Measurements from ENCODE around the gene LATS1.
"Not testable (repeated sequence)": the region's sequence is repeated elsewhere in the genome, so short reads cannot be mapped to it uniquely, and the experiment has no call there.

The LATS1 gene

DNA sequence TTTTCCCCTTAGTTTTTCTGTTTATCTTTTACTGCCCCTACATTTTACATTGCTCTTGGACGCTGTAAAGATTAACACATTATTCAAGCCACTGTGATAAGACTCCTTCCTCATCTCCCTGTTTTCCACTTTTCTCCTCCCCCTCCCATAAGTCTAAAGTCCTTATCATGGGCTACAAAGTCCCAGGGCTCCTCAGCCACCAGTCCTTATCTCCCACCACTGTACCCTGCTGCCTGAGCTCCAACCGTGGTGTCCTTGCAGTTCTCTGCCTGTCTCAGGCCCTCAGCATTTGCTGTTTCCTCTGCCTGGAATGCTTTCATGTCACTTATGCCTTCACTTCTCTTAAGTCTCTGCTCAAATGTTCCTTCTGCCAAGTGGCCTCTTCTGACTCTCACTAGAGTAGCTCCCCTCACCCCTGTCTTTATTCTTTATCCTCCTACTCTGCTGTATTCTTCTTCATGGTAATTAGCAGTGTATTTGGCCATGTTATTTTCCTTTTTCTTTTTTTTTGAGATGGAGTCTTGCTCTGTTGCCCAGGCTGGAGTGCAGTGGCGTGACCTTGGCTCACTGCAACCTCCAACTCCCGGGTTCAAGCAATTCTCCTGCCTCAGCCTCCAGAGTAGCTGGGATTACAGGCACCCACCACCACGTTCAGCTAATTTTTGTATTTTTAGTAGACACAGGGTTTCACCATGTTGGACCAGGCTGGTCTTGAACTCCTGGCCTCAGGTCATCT is 10.8 kb upstream of the LATS1 start:
- no peak for DNase-seq (ENCODE audit: low read depth in 2 of 2, low spot score in 1 of 2)

DNA sequence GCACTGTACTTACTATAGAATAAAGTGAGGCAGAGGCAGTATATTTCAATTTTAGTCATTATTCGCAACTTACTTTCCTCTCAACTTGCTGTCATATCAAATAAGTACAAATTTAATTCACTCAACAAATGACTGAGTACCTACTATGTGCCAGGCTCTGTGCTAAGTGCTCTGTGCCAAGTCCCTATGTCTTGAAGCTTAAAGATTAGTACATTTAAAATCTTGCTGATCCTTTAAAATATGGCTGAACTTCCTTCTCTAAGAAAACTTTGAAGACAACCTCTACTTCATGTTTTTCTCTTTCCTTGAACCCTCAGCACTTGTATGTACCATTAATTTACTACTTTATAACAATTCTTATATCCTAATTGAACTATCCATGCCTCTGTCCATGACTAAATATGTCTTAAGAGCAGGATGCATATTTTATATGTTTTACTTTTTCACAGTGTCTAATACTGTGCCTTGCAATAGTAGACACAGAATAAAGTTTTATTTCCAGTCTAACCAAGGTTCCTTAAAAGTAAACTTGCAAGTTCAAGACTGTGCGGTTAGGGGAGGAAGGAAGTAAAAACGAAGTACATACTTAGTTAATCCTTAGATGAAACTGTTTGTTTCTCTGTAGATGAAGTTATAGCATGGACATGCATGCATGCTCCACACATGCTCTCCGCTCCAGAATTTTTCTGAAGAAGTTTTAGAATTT is 10.0 kb upstream of the LATS1 start:
- DNase-seq (ENCODE audit: low read depth in 2 of 2, low spot score in 1 of 2), result no peak

DNA sequence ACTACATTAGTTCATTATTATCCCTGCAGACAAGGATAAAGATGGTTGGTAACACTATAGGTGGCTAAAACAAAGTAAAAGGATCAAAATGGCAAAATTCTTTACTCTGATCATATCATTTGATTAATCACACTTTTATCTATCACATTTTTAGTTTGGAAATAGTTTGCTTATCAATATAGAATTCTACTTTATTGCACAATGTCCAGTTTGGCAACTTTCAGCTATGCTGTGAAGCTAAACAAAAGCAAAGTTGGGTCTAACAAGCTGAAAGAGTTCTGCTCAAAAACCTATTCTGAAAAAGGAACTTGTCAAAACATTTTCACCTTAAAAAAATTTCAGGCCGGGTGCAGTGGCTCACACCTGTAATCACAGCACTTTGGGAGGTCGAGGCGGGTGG is 7.9 kb upstream of the LATS1 start:
- DNase-seq (ENCODE audit: low read depth in 2 of 2, low spot score in 1 of 2), result no peak

DNA sequence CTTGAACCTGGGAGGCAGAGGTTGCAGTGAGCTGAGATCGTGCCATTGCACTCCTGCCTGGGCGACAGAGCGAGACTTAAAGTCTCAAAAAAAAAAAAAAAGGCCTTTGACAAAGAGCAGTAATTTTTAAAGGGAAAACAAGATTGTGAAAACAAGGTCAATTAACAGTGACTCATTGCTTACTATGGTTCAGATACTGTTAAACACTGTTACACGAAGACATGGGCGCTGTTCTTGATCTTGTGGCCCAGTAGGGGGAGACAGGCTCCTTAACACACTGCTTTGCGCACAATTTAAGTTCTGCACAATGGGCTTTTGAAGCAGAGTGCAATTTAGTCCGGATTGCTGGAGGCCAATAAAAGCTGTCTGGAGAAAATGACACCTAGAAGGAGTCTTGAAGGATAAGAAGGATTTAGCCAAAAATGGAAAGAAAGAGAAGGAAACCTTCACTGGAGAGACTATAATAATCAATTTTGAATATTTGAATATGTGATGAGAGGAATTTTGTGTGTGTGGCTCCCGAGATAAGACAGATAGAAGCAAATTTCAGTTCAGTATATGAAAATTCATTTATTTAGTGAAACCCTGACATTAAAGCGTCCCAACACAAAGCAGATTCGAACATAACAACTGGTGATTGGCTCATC is 6.0 kb upstream of the LATS1 start:
- DNase-seq (ENCODE audit: low read depth in 2 of 2, low spot score in 1 of 2), result peak in 1 of 2 donors; percentile 13

DNA sequence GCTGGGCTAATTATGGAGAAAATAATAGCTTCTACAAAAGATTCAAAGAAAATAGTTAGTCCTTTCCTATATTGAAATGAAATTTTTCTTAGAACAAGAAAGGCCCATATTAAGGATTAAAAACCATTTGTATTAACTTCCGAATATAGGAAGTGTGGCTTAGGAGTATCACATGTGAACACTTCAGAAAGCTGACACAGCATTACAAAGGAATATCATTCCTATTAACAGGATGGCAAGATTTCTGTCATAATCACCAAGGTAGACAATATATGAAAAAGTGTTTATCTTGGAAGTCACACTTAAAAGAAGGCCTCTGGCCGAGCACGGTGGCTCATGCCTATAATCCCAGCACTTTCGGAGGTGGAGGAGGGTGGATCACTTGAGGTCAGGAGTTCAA is 5.4 kb upstream of the LATS1 start:
- DNase-seq (ENCODE audit: low read depth in 2 of 2, low spot score in 1 of 2), result no peak

DNA sequence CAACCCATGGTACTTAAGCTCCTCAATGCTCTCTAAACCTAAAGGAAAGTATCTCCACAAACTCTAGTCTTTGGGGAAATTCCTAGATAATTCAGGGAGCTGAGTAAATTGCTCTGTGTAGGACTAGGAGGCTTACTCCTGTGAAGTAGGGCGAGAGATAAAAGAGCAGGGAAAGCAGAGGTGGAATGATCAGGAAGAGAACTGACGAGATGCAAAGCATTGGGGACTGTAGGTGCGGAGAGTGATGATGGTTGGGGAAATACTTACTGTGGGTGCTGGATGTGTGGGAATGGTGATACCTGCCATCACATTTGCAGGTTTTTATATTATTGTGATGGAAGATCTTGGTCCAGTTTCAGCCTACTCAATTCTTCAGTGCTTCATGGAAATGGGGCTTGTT is 1.6 kb upstream of the LATS1 start:
- no peak for DNase-seq (ENCODE audit: low read depth in 2 of 2, low spot score in 1 of 2)

DNA sequence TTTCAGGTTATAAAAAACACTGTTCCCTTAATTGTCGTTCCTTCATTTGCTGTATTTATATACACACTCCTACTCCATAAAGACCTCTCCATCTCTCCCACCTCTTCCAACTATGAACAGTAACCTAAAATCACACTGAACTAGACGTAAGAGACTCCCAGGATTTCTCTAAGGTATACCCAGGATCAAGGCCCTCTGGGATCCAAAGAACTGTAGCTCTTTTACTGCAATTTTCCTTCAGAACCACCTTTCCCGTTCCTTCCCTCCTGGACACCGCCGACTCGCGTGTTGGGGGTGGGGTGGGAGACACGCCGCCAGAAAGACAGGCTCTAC is 680 bp downstream of the LATS1 start:
- DNase-seq (ENCODE audit: low read depth in 2 of 2, low spot score in 1 of 2), result no peak

DNA sequence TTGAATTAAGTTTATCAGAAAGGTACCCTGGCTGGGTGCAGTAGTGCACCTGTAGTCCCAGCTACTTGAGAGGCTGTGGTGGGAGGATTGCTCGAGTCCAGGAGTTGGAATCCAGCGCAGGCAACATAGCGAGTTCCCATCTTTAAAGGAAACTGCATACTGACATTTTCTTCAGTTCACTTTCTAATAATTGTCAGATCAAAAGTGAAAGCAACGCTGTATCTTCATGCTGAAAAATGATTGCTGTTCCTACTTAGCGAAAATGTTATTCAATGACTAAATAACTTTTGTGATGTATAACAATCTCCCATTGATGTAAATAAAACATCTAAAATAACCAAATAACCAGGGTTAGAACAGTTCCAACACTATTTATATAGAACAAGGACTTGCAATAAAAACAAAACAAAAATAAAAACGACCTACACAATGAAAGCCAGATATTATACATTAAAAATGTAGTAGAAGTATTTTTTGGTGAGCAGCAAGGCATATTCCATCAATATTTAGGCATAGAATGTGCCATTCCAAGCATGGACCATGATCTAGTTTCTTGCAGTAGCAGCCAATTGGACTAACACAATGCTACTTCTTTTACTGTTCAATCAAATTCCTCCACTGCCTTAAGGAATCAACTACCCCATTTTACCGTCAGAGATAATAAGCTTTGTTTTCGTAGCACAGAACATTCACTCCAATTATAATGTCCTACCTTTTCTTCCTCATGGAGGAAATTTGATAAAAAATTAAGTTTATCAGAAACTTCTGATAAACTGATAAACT is 1.5 kb downstream of the LATS1 start:
- no peak for DNase-seq (ENCODE audit: low read depth in 2 of 2, low spot score in 1 of 2)

DNA sequence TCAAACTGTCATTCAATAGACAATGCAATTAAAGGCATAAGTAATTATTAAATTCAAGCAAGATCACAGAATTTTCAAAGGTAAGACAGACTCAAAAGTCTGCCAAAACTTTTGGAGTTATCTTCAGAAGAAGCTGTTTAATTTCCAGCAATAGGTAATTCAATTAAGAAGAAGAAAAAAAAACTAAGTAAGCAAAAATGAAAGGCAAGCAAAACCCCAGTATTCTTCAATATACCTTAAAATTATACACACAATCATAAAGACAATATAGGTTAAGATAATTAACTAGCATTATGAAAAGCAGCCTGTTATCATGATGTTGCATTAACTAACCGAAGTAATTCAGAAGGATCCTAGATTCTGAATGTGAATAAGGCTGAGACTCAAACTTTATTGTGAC is 3.5 kb downstream of the LATS1 start:
- no peak for DNase-seq (ENCODE audit: low read depth in 2 of 2, low spot score in 1 of 2)

DNA sequence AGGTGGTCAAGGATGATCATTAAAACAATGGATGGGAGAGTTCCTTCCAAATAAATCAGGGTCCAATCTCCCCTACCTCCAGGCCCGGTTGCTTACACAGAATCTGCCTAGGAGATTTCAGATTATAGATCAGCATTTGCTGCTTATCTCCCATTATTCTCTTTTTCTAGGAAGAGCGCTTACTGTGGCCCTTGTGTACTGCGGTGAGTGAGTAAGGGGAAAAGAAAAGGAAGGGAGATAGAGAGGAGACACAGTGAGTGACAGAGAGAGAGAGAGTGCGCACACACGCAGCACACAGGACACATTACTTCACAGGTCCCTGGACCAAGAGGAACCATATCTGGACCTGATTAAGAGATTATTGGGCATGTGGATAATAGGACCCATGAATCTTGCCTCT is 6.2 kb downstream of the LATS1 start:
- DNase-seq (ENCODE audit: low read depth in 2 of 2, low spot score in 1 of 2), result no peak

DNA sequence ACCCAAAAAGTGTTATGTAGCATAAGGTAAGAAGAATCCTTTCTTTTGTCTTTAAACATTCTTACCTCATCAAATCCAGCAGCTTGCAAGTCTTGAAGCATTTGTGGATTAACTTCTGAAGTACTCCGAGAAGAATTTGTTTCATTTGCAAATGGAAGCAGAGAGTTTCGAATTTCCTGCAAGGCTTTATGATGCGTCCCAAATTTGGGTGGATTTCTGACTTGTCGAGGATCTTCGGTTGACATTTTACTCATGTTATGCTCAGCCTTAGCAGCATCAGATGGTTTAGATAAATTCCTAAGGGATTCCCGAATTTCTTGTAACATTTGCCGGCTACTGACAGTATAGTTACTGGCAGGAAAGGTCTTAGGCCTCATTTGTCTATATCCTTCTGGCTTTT is 16.2 kb downstream of the LATS1 start:
- DNase-seq (ENCODE audit: low read depth in 2 of 2, low spot score in 1 of 2), result no peak

DNA sequence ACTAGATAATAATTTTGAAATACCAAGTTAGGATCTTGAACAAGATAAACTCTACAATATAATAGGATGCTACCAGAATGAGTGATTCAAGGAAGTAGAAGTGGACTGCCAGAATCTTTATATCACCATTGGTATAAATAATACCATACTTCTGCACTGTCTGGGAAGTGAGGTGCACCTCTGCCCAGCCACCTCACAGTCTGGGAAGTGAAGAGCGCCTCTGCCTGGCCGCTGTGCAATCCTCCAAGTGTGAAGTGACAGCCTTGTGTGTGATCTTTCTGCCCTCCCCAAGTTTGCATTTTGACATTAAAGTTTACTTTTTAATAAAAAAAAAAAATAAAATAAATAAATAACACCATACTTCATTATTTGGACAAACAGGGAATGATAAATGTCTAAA is 18.8 kb downstream of the LATS1 start:
- DNase-seq (ENCODE audit: low read depth in 2 of 2, low spot score in 1 of 2), result no peak

DNA sequence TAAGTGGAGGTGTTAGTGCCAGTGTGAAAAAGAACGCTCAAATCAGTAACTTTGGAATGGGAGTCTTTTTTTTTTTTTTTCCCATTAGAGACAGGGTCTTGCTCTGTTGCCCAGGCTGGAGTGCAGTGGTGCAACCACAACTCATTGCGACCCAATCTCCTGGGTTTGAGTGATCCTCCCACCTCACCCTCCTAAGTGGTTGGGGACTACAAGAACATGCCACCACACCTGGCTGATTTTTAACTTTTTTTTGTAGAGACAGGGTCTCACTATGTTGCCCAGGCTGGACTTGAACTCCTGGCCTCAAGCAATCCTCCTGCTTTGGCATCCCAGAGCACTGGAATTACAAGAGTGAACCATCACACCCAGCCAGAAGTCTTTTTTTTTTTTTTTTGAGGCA is 19.7 kb downstream of the LATS1 start:
- DNase-seq (ENCODE audit: low read depth in 2 of 2, low spot score in 1 of 2), result no peak

DNA sequence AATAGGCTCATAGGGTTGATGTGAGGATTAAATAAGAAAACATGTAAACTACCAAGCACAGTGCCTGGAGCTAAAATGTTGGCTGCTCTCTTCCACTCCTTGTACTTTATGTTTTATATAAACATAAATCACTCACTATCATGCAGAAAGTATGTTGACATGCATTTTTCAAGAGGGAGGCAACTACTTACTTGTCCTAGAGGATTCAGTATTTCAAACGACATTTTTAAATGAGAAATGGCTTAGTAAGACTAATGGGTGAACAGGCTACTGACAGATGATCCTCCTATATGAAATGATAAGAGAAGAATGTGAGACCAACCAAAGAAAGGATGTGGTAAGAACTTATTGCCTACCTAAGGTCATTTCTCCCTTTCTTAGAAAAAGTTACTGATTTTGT is 21.0 kb downstream of the LATS1 start:
- no peak for DNase-seq (ENCODE audit: low read depth in 2 of 2, low spot score in 1 of 2)

DNA sequence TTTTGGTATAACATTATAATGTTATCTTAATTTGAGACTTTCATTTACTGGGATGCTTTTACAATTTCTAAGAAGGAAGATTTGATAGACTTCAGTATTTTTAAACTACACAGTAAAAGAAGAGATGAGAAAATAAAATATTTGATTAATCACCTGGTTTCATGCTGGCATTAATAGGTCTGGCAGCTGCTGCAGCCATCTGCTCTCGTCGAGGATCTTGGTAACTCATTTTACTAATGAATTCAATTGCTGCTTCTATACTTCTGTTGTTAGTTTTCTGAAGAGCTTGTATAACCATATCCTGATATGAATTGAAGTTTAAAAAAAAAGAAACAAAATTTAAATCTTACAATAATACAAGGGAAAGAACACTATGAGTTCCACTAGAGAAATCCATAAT is 23.0 kb downstream of the LATS1 start:
- DNase-seq (ENCODE audit: low read depth in 2 of 2, low spot score in 1 of 2), result no peak

DNA sequence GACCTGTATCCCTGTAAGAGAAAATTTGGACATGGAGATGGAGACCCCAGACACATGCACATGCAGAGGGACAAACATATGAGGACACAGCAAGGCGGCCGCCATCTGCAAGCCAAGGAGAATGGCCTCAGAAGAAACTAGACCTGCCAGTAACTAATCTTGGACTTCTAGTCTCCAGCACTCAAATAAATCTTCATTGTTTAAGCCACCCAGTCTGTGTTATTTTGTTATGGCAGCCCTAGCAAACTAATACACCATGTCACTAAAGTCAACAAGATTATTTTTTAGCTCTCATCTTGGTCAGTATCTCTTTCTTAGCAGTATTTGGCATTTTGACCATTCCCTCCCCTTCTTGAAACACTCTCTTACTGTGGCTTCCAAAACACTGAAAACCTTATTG is 26.7 kb downstream of the LATS1 start:
- DNase-seq (ENCODE audit: low read depth in 2 of 2, low spot score in 1 of 2), result no peak

DNA sequence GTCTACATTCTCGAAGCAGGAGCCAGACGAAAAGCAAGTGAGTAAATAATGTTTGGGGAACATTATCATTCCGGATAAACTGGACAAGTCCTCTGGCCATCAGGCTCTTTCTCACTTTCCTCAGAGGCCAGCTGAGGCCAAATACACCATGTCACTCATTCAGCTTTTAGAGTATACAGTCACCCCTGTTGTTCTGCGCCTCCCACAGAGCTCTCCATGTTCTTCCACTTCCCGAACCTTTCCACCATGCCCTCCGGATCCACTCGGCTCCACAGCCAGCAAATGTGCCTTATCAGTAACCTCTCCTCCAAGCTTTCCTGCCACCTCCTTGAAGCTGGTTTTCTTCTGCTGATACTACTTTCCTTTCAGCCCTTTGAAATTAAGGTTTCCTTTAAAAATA is 31.7 kb downstream of the LATS1 start:
- no peak for DNase-seq (ENCODE audit: low read depth in 2 of 2, low spot score in 1 of 2)

DNA sequence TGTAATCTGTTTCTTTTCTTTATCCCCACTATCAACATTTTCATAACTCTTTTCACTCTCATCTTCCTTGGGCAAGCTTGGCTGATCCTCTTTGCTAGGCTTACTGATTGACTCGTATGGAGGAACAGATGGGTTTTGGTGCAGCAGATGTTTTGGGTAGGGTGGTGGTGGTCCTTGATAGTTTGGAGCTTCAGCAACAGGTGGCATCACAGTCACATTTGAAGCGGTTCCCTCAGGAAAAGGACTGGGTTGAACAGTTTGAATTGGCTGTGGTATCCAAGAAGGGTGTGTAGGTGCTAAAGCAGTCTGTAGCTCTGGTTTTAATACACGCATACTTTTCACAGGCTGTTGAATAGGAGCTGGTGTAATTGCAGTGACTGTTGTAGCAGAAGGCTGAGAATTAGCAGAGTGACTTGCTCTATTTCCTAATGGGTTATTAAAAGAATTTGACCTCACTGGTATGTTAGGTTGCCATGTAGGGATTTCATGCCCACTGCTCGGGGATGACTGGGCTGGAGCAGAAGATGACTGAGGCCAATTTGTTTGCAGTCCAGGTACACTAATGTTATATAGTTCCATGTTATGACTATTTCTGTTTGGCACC is 34.5 kb downstream of the LATS1 start:
- DNase-seq (ENCODE audit: low read depth in 2 of 2, low spot score in 1 of 2), result no peak

DNA sequence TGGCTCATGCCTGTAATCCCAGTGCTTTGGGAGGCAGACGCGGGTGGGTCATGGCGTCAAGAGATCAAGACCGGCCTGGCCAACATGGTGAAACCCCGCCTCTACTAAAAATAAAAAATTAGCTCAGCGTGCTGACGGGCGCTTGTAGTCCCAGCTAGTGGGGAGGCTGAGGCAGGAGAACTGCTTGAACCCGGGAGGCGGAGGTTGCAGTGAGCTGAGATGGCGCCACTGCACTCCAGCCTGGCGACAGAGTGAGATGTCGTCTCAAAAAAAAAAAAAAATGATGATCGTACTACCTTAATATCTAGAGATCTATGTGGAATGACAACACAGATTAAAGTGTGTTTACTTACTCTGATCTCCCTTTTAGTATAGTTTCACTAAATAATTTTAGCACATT is 36.1 kb downstream of the LATS1 start:
- DNase-seq (ENCODE audit: low read depth in 2 of 2, low spot score in 1 of 2), result not testable (repeated sequence)

DNA sequence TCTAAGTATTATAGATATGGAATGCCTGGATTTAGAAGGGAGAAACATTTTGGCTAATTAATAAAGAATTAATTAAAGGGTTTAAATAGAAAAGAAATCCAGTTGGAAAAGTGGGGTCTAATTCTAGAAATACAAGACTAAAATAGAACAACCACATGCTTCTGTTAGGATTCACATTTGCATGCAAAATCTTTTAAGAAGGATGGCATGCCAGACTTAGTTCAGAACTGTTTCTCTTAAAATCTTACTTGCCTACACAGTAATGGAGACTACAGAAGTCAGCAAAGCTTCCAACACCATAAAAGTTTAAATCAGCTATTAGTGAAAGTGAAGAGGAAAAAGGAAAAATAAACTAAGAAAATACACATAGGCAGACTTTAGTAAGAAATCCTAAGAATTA is 36.7 kb downstream of the LATS1 start:
- DNase-seq (ENCODE audit: low read depth in 2 of 2, low spot score in 1 of 2), result no peak

DNA sequence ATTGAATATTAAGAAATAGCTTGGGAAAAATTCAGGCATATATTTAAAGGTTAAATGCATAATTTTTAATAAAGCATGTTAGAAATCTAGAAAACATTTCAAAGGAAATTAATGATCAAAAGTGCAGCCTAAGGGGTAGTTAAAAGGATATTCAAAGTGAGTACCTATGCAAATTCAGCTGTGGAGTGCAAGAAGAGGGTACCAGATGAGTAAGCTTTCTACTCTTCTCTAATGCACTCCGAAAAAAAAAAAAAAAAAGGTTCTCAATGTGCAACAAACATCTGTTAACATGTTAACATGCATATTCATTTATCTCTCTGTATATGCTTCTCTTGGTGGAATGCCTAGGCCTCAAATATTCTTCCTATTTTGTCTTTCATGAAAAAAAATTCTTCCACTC is 37.4 kb downstream of the LATS1 start:
- no peak for DNase-seq (ENCODE audit: low read depth in 2 of 2, low spot score in 1 of 2)

Data from stimulated activated CD8-positive, alpha-beta memory T cell treated with anti-CD3 and anti-CD28 coated beads, Interleukin-4, amount 100 ng/mL, for 4 hours (primary cell).